Peyer's patch (tissue), 4 donors: ENCODE measurements around the gene SERINC2.

Source experiments
- CTCF ChIP-seq, 6 experiments: fragments of 450-650 bp in 4 of 6; fragments of 200-600 bp in 2 of 6; sonication (generic) in 1 of 6; IDR thresholded peaks; one replicate each; pipeline ENCODE4 v1.5.1; 2017 to 2019; ENCODE audit warnings: antibody characterized with exemption in 6 of 6, mild to moderate bottlenecking in 3 of 6, moderate library complexity in 1 of 6
- POLR2A ChIP-seq, 2 donors: fragments of 450-650 bp; IDR thresholded peaks; one replicate each; pipeline ENCODE4 v1.5.1; 2017; ENCODE audit warnings: antibody characterized with exemption in 2 of 2, mild to moderate bottlenecking in 2 of 2, moderate library complexity in 2 of 2

- no peak for TF ChIP-seq POLR2A (IDR thresholded peaks at IDR 0.05)
- no peak for TF ChIP-seq CTCF (IDR thresholded peaks at IDR 0.05)
These were observed 35.6 kb upstream of the SERINC2 start for GRCh38 chr1:31377364-31377863.
